ENCODE data around the gene COX4I1. TPM values are rescaled to one million over a fixed set of nuclear protein-coding genes. Genes with fewer than 3 reads are reported as not detected.

Gene COX4I1
- total and polyA plus RNA-seq, 9 of the 15 experiments (the other 6 are each of a cell fraction or from before 2014, with no cell fraction given): 651 to 2,356 (median 1,032) TPM

GRCh38 chr16:85774136-85774535, 25.4 kb upstream of the COX4I1 start:
- no peak for DNase-seq (ENCODE audit: extremely low read depth in 1 of 4, low spot score in 3 of 4)
- no peaks in the 10 kb centered on the region for H3K4me1 ChIP-seq (replicated peaks in 1 of 2; ENCODE audit: control insufficient read depth in 2 of 2, insufficient read depth in 2 of 2, low read length in 2 of 2)
- intact Hi-C loops (cut with micrococcal nuclease) (no loop called here), in situ Hi-C loops (cut with MboI) (no loop called here)
- no peaks in the 10 kb centered on the region for H3K9me1 ChIP-seq (ENCODE audit: control insufficient read depth, insufficient read depth, low read length)
- ChIA-PET CTCF (ENCODE audit: low intra/inter-chr PET ratio) (no interaction called here), POLR2A (interaction anchor here (0.6 kb wide), 1 partner anchor 12 kb away, joined by 3 read pairs; no protein-coding TSS in a partner anchor)
- no peaks in the 10 kb centered on the region for H3K27me3 ChIP-seq (ENCODE audit: control insufficient read depth in 2 of 2, insufficient read depth in 2 of 2, low read length in 2 of 2)
- ATAC-seq: no peak
- H3K36me3 ChIP-seq (ENCODE audit: control insufficient read depth, insufficient read depth, low read length): peaks cover 23% of the 10 kb centered on the region; the same call in 2 of the 3 replicates
- H3K9me3 ChIP-seq (replicated peaks; ENCODE audit: control insufficient read depth, insufficient read depth, low read depth, low read length): no peaks in the 10 kb centered on the region
- no peak overlapping the region for H3K4me3 ChIP-seq
- H3K79me2 ChIP-seq (ENCODE audit: control insufficient read depth, insufficient read depth, low read length): no peaks in the 10 kb centered on the region
- FAIRE-seq: no peak
- no peak overlapping the region for H2AFZ ChIP-seq (ENCODE audit: low read depth, low read length)
- WGBS (ENCODE audit: insufficient coverage, low coverage, missing lambda C conversion rate): 80% methylated on average over 5 of the region's 6 CpGs
- no peaks in the 10 kb centered on the region; the same call in 1 of the 2 replicates for H4K20me1 ChIP-seq (replicated peaks; ENCODE audit: control insufficient read depth, insufficient read depth, low read length)
- no TSS peak for BruUV-seq (replicated peaks)
- no peak overlapping the region for H3K4me2 ChIP-seq (ENCODE audit: insufficient read depth, low read length)
- H3K27ac ChIP-seq (ENCODE audit: extremely low read depth, low read depth, low read length): no peak overlapping the region
- TF ChIP-seq PTRF (tag; IDR thresholded peaks at IDR 0.05) (no peak), HIVEP1 (CRISPR knock-in tag; IDR thresholded peaks at IDR 0.05) (no peak), THRB (CRISPR knock-in tag; conservative IDR thresholded peaks at IDR 0.05) (no peak), MEF2D (tag; conservative IDR thresholded peaks at IDR 0.05; ENCODE audit: low read depth) (no peak)
- no peak overlapping the region for H3K9ac ChIP-seq (ENCODE audit: insufficient read depth in 1 of 2, low read depth in 2 of 2, low read length in 2 of 2)

GRCh38 chr16:85774811-85775210, 24.7 kb upstream of the COX4I1 start:
- no peaks in the 10 kb centered on the region for H3K79me2 ChIP-seq (ENCODE audit: control insufficient read depth, insufficient read depth, low read length)
- H3K4me2 ChIP-seq (ENCODE audit: insufficient read depth, low read length): no peak overlapping the region
- BruUV-seq (replicated peaks): no TSS peak
- no peaks in the 10 kb centered on the region for H3K4me1 ChIP-seq (replicated peaks in 1 of 2; ENCODE audit: control insufficient read depth in 2 of 2, insufficient read depth in 2 of 2, low read length in 2 of 2)
- H4K20me1 ChIP-seq (replicated peaks; ENCODE audit: control insufficient read depth, insufficient read depth, low read length): no peaks in the 10 kb centered on the region; the same call in 1 of the 2 replicates
- H3K9me3 ChIP-seq (replicated peaks; ENCODE audit: control insufficient read depth, insufficient read depth, low read depth, low read length): no peaks in the 10 kb centered on the region
- H3K9ac ChIP-seq (ENCODE audit: insufficient read depth in 1 of 2, low read depth in 2 of 2, low read length in 2 of 2): no peak overlapping the region
- in situ Hi-C loops (cut with MboI): no loop called here
- no peaks in the 10 kb centered on the region for H3K9me1 ChIP-seq (ENCODE audit: control insufficient read depth, insufficient read depth, low read length)
- intact Hi-C loops (cut with micrococcal nuclease): no loop called here
- H3K27ac ChIP-seq (ENCODE audit: extremely low read depth, low read depth, low read length): no peak overlapping the region
- H3K36me3 ChIP-seq (ENCODE audit: control insufficient read depth, insufficient read depth, low read length): peaks cover 30% of the 10 kb centered on the region; the same call in 2 of the 3 replicates
- ChIA-PET POLR2A (interaction anchor here (0.9 kb wide), 1 partner anchor 22 kb away, joined by 3 read pairs; no protein-coding TSS in a partner anchor), CTCF (ENCODE audit: low intra/inter-chr PET ratio) (no interaction called here)
- no peaks in the 10 kb centered on the region for H3K27me3 ChIP-seq (ENCODE audit: control insufficient read depth in 2 of 2, insufficient read depth in 2 of 2, low read length in 2 of 2)
- ATAC-seq (no peak), DNase-seq (ENCODE audit: extremely low read depth in 1 of 4, low spot score in 3 of 4) (no peak), FAIRE-seq (no peak)
- no peak overlapping the region for H3K4me3 ChIP-seq
- no peak overlapping the region for H2AFZ ChIP-seq (ENCODE audit: low read depth, low read length)
- WGBS (ENCODE audit: insufficient coverage, low coverage, missing lambda C conversion rate): 75% methylated on average over 8 of the region's 8 CpGs
- no peak for TF ChIP-seq KAT8 (IDR thresholded peaks at IDR 0.05; ENCODE audit: low read depth)
- TF ChIP-seq NFIX (CRISPR knock-in tag; IDR thresholded peaks at IDR 0.05; ENCODE audit: low read depth): no peak
- TF ChIP-seq ZBTB12 (CRISPR knock-in tag; IDR thresholded peaks at IDR 0.05): no peak
- no peak for TF ChIP-seq E2F3 (CRISPR knock-in tag; IDR thresholded peaks at IDR 0.05)
- TF ChIP-seq ZNF280A (IDR thresholded peaks at IDR 0.05; ENCODE audit: low read depth, partially characterized antibody): no peak
- TF ChIP-seq CBX8 (IDR thresholded peaks at IDR 0.05; ENCODE audit: borderline replicate concordance, extremely low read depth, low read depth, low read length, poor library complexity, severe bottlenecking): no peak
- TF ChIP-seq ZNF121 (CRISPR knock-in tag; conservative IDR thresholded peaks at IDR 0.05): no peak
- TF ChIP-seq SMARCA4 (IDR thresholded peaks at IDR 0.05): no peak
- no peak for TF ChIP-seq ZFP1 (CRISPR knock-in tag; IDR thresholded peaks at IDR 0.05)
